ENCODE data around the gene TAS2R50.

Gene TAS2R50

DNA sequence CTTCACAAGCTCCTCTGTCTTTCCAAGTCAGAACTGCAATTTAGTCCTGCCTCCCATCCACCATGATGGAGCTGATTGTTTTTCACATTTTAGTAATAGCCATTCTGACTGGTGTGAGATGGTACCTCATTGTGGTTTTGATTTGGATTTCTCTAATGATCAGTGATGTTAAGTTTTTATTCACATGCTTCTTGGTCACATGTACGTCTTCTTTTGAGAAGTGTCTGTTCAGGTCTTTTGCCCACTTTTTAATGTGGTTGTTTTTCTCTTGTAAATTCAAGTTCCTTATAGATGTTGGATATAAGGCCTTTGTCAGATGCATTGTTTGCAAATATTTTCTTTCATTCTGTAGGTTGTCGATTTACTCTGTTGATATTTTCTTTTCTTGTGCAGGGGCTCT lies 43.5 kb downstream of the TAS2R50 start:
- DNase-seq = no peak

DNA sequence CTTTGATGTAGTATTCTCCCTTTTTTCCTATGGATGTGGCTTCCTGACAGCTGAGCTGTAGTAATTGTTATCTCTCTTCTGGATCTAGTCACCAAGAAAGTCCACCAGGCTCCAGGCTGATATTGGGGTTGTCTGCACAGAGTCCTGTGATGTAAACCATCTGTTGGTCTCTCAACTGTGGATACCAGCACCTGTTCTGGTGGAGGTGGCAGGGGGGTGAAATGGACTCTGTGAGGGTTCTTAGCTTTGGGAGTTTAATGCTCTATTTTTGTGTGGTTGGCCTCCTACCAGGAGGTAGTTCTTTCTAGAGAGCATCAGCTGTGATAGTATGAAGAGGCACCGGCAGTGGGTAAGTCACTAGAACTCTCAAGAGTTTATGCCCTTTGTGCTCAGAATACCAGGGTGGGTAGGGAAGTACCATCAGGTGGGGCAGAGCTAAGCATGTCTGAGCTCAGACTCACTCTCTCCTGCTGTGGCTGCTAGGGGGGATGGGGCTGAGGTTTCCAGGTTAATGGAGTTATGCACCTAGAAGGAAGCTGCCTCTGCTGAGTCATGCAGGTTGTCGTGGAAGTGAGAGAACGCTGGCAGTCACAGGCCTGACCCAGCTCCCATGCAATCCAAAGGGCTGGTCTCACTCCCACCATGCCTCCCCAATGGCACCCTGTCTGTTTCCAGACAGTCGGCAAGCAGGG lies 44.6 kb downstream of the TAS2R50 start:
- no peak for DNase-seq

GRCh38 chr12:10941369-10941768 lies 45.3 kb downstream of the TAS2R50 start:
- DNase-seq = no peak

DNA sequence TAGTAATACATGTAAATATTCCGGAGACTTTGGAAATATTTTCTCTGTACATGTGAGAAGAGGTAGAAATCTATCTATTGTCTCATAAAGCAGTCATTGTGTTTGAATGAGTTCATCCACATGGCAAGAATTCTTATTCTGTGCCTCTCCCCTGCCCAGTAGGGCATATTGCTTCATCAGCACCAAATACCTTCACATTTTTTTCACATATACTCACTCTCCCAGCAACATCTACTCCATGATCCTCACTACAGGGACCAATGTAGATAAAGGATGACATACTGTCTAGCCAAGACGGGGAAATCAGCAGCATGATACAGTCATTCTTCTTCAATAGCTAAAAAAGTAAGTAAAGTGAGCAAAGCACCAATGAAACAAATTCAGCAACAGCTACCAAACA lies 46.3 kb downstream of the TAS2R50 start:
- DNase-seq = no peak

- no peak for DNase-seq
Observed at GRCh38 chr12:10939163-10939562, 47.5 kb downstream of the TAS2R50 start, which contains the start of gene TAS2R14. Gene TAS2R14 (minus strand): TSS chr12:10939263. CDS start chr12:10939207, 56 bp downstream.

GRCh38 chr12:10936506-10936905 lies 50.2 kb downstream of the TAS2R50 start:
- no peak for DNase-seq
